ENCODE data around the gene POLR3C. TPM values are rescaled to one million over a fixed set of nuclear protein-coding genes. Genes with fewer than 3 reads are reported as not detected.

POLR3C gene
- polyA plus RNA-seq, 1 experiment: 70.6 TPM

DNA sequence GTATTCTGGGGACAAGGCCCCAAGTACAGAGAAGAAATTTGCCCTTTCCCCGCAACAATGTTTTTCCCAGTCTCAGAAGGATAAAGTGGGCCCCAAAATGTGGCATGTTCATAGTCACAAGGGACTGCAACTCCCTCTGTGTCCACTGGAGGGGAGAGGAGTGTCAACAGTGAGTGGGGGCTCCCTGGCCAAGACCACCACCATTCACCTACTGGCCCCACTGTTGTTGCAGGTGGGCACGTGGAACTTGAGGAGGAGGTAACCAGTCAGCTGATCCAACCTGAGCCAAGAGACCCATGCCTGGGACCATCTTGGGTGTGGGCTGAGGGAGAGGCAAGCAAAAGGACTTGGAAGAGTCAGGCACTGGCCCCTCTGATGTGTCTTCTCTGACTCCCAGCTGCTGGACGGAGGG, 22.2 kb downstream of the POLR3C start:
- no peaks in the 10 kb centered on the region for H3K27me3 ChIP-seq (ENCODE audit: control insufficient read depth, insufficient read depth, low read length)
- ChIA-PET POLR2A (interaction anchor here (1.0 to 7.1 kb wide), 4 partner anchors 12 to 117 kb away, joined by 3 to 116 read pairs (median 7); partner anchors contain the start of genes ANKRD34A, PEX11B, PIAS3 and POLR3GL), CTCF (interaction anchor here (0.8 to 6.4 kb wide), 14 partner anchors 12 to 186 kb away, joined by 3 to 104 read pairs (median 18); partner anchors contain the start of genes HJV, ITGA10, PIAS3 and POLR3C)
- H3K27ac ChIP-seq (ENCODE audit: low read depth, low read length): no peak overlapping the region
- H3K4me3 ChIP-seq (ENCODE audit: low read depth, low read length): peak overlapping the region; percentile 70
- DNase-seq (ENCODE audit: low read depth, low spot score): no peak
- no peaks in the 10 kb centered on the region; the same call in 1 of the 2 replicates for H3K9me3 ChIP-seq (ENCODE audit: control insufficient read depth, insufficient read depth, low read length)
- TF ChIP-seq, protein P1, sequence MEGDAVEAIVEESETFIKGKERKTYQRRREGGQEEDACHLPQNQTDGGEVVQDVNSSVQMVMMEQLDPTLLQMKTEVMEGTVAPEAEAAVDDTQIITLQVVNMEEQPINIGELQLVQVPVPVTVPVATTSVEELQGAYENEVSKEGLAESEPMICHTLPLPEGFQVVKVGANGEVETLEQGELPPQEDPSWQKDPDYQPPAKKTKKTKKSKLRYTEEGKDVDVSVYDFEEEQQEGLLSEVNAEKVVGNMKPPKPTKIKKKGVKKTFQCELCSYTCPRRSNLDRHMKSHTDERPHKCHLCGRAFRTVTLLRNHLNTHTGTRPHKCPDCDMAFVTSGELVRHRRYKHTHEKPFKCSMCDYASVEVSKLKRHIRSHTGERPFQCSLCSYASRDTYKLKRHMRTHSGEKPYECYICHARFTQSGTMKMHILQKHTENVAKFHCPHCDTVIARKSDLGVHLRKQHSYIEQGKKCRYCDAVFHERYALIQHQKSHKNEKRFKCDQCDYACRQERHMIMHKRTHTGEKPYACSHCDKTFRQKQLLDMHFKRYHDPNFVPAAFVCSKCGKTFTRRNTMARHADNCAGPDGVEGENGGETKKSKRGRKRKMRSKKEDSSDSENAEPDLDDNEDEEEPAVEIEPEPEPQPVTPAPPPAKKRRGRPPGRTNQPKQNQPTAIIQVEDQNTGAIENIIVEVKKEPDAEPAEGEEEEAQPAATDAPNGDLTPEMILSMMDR (IDR thresholded peaks at IDR 0.05; ENCODE audit: low read depth, low read length): peak; percentile 70

DNA sequence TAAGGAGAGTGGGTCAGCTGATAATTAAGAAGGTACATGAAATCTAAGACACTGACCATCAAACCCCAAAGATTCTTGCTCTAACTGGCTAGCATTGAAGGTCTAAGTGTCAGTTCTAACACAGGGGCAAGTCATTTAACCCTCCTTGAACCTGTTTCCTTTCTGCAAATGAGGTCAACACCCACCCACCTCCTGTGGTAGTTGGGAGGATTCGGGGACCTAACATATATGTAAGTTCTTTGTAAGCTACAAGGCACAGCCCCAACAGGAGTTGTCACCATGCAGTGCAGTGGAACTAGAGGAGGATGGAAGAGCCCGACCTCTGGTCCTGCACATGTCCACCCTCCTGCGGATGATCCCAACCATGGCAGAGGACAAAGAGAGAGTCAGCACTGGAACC, 23.8 kb downstream of the POLR3C start:
- Histone ChIP-seq H3K4me3 (ENCODE audit: low read depth, low read length) (no peak overlapping the region), H3K27me3 (ENCODE audit: control insufficient read depth, insufficient read depth, low read length) (no peaks in the 10 kb centered on the region), H3K9me3 (ENCODE audit: control insufficient read depth, insufficient read depth, low read length) (no peaks in the 10 kb centered on the region; the same call in 1 of the 2 replicates), H3K27ac (ENCODE audit: low read depth, low read length) (no peak overlapping the region)
- no peak for DNase-seq (ENCODE audit: low read depth, low spot score)
- ChIA-PET POLR2A (interaction anchor here (1.0 to 7.1 kb wide), 2 partner anchors 10 kb away, joined by 3 to 116 read pairs; partner anchors contain the start of gene PIAS3), CTCF (interaction anchor here (0.9 to 6.4 kb wide), 4 partner anchors 11 to 165 kb away, joined by 3 to 104 read pairs (median 38); partner anchors contain the start of genes ITGA10 and PIAS3)
- TF ChIP-seq, protein P1 (IDR thresholded peaks at IDR 0.05; ENCODE audit: low read depth, low read length): no peak

DNA sequence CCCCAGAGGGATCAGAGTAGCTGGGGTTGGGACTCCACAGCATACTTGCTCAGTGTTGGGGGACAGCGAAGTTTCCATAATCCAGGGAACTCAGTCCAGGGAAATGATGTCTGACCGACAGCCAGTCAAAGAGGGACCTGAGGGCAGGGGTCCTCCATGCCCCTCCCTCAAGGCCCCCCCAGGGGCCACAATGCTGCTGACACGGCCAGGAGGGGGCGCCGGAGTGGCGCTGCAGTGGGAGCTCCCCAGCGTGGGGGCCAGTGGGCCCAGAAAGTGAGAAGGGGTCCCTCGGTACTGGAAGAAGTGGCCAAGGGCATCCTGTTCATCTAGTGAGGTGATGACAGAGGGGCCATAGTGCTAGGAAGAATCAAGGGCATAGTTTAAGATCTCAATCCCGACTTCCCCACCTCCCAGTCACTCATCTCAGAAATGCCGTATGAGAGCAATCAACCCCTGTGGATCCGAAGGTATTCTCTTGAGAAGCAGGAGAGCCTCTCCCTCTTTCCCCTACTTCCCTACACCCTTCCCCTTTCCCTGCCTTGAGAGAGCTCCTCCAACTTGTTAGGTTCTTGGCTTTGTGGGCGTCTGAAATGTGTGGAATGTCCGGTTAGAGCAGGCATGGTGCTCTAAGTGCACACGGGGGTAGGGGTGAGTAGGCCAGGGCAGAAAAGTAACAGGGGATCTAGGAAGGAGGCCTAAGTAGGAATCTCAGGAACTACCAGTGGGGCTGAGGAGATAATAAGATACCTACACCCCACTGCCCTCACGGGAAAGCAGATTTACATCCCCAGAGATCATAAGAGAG, 25.6 kb downstream of the POLR3C start:
- H3K9me3 ChIP-seq (ENCODE audit: control insufficient read depth, insufficient read depth, low read length): no peaks in the 10 kb centered on the region; the same call in 1 of the 2 replicates
- peak overlapping the region; percentile 61 for H3K27ac ChIP-seq (ENCODE audit: low read depth, low read length)
- no peak overlapping the region for H3K4me3 ChIP-seq (ENCODE audit: low read depth, low read length)
- DNase-seq (ENCODE audit: low read depth, low spot score): no peak
- H3K27me3 ChIP-seq (ENCODE audit: control insufficient read depth, insufficient read depth, low read length): no peaks in the 10 kb centered on the region
- TF ChIP-seq, protein P1 (IDR thresholded peaks at IDR 0.05; ENCODE audit: low read depth, low read length): peak; percentile 42
- CTCF ChIA-PET: interaction anchor here (0.8 to 6.4 kb wide), 5 partner anchors 9 to 164 kb away, joined by 4 to 104 read pairs (median 5); partner anchors contain the start of genes ITGA10 and PIAS3
- POLR2A ChIA-PET: interaction anchor here (1.3 to 7.1 kb wide), 2 partner anchors 8 to 26 kb away, joined by 3 to 116 read pairs; partner anchors contain the start of genes PIAS3, POLR3C and RNF115

DNA sequence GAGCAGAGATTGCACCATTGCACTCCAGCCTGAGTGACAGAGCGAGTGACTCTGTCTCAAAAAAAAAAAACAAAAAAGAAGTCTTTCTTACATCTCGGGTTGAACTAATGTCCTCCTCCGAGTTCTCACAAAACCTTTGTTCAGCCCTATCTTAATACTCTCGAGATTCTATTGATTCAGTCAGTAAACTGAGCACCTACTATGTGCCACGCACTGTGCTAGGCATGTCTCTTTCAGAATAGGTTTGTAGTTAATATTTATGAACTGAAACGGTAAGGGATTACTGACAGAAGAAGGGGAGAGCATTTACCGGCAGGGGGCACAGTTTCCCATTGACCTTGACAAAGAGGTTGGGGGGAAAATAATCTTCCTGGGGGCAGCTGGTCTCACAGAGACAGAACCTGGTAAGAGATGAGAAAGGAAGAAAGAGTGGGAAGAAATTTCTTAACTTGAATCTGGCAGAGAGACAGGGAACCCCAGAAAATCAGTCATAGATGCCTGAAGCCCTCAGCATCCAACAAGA, 31.5 kb downstream of the POLR3C start:
- DNase-seq (ENCODE audit: low read depth, low spot score): no peak
- Histone ChIP-seq H3K27ac (ENCODE audit: low read depth, low read length) (no peak overlapping the region), H3K27me3 (ENCODE audit: control insufficient read depth, insufficient read depth, low read length) (no peaks in the 10 kb centered on the region), H3K4me3 (ENCODE audit: low read depth, low read length) (no peak overlapping the region), H3K9me3 (ENCODE audit: control insufficient read depth, insufficient read depth, low read length) (no peaks in the 10 kb centered on the region; the same call in 1 of the 2 replicates)
- ChIA-PET POLR2A (no interaction called here), CTCF (interaction anchor here (1.2 kb wide), 1 partner anchor 10 kb away, joined by 7 read pairs; the partner anchor contains the start of gene NUDT17)
- TF ChIP-seq, protein P1 (IDR thresholded peaks at IDR 0.05; ENCODE audit: low read depth, low read length): peak; percentile 29; the same call in 1 of the 2 replicates

All from AG04450 (cell line).